Subcutaneous adipose tissue (tissue), 4 donors: ENCODE measurements around the gene CC2D1B. TPM values are rescaled to one million over a fixed set of nuclear protein-coding genes. Genes with fewer than 3 reads are reported as not detected.

ENCODE experiments used
- total RNA-seq, 4 donors: library from RNA; depleted of rRNA; stranded (reverse); fragments of >200 nt; gene quantifications; one replicate each; pipeline ENCODE4 v1.1.0, GENCODE V29; 2016
- TF ChIP-seq, protein P1 (sequence below): fragments of 450-650 bp; IDR thresholded peaks from one replicate; pipeline ENCODE4 v1.5.1; 2016; ENCODE audit warnings: low read depth, mild to moderate bottlenecking, control low read depth, antibody characterized with exemption, moderate library complexity

CC2D1B gene
- total RNA-seq, 4 donors from 2014 or later: 20.4 to 54.3 (median 27.9) TPM

DNA sequence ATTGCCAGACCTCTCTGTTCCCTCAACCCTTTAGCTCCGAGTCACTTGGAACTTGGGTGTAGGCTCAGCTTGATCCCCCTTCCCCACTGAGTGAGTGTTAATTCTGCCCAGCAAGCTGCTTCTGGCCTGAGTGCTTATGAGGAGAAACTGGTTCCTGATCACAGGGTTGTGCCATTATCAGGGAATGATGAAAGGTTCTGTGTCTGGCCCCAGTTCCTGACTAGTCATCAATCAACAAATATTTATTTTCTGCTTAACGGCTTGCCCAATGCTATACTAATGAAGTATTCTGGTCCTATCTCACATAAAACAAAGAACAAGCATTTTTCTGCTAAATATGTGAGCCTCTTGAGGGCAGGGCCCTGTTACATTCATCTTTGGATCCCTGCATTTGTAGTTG lies 20.8 kb downstream of the CC2D1B start:
- TF ChIP-seq, protein P1, sequence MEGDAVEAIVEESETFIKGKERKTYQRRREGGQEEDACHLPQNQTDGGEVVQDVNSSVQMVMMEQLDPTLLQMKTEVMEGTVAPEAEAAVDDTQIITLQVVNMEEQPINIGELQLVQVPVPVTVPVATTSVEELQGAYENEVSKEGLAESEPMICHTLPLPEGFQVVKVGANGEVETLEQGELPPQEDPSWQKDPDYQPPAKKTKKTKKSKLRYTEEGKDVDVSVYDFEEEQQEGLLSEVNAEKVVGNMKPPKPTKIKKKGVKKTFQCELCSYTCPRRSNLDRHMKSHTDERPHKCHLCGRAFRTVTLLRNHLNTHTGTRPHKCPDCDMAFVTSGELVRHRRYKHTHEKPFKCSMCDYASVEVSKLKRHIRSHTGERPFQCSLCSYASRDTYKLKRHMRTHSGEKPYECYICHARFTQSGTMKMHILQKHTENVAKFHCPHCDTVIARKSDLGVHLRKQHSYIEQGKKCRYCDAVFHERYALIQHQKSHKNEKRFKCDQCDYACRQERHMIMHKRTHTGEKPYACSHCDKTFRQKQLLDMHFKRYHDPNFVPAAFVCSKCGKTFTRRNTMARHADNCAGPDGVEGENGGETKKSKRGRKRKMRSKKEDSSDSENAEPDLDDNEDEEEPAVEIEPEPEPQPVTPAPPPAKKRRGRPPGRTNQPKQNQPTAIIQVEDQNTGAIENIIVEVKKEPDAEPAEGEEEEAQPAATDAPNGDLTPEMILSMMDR: no peak

DNA sequence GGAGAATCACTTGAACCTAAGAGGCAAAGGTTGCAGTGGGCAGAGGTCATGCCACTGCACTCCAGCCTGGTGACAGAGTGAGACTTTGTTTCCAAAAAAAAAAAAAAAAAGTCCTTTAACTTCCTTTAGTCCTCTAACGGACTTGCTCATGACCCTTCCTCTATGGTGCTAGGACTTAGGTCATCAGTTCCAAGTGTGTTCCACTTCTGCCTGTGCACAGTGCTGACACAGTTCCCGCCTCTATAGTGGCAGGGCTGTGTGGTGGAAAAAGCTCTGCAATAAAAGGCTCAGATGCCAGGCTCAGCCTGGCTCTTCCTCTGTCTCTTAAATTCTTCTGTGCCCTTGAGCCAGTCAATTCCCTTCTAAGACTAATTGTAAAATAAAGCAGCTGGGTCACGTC lies 22.0 kb downstream of the CC2D1B start:
- TF ChIP-seq, protein P1: no peak

DNA sequence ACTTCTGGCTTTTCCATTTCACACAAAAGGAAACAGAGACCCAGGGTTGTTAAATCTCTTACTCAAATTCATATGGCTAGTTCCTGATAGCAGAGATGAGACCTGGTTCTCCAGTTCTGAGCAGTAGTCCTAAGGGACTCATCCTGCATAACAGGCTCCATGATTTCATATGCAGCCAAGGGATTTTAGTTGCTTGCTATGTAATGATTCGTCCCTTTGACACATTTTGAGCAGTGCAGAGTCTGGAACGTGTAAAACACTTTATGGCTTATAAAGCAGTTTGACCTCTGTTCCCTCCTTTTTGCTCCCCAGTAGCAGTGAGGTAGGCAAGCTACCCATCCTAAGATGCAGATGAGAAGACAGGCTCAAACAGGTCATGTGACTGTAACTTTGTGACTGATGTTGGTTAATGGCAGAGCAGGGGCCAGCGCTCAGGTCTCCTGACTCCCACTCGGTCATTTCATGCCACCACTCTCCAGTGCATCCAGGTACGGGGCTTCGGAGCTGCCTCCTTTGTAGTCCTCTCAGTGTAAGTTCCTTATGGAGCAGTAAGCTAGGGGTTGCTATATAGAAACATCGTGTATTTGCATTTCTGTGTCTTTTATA lies 24.2 kb downstream of the CC2D1B start:
- TF ChIP-seq, protein P1: no peak

DNA sequence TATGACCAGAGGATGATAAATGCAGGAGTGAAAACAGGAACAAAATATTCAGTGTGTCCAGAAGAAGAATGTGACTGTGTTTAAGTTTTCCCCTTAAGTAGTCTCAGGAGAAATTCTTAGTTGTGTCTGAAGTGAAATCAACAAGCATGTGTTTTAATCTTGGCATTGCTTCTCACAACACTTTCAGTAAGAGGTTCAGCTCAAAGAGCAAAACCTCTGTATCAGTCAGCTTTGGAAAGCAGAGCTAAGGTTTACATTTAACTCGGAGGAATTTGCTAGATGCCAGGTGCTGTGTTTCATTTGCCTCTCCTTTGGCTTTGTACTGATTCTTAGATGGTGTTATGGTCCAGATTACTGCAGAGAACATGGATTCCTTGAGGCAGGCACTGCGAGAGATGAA lies 28.6 kb downstream of the CC2D1B start:
- TF ChIP-seq, protein P1: no peak

DNA sequence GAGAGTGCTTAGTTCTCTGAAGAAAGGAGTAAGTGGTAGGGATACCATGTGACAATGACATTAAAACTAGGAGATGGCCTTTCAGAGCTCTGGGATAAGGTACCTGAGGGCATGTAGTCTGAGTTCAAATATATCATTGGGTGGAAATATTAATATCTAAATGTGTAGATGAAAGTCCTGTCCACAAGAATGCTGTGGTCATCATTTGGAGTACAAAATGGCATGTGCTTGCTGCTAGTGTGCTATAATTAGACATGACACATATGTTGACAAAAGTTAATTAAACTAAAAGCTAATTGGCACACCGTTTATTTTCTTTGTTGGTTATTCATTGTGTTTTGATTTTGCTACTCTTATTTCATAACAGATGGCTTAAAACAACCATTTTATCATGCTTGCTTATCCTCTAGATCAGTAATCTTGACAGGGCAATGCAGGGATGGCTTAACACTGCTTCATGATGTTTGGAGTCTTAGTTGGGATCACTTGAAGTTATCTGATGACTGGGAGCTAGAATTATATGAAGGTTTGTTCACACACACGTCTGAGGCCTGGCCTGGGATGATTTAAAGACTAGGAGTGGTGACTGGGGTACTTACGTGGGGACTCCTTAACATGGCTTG lies 31.0 kb downstream of the CC2D1B start:
- TF ChIP-seq, protein P1: no peak

DNA sequence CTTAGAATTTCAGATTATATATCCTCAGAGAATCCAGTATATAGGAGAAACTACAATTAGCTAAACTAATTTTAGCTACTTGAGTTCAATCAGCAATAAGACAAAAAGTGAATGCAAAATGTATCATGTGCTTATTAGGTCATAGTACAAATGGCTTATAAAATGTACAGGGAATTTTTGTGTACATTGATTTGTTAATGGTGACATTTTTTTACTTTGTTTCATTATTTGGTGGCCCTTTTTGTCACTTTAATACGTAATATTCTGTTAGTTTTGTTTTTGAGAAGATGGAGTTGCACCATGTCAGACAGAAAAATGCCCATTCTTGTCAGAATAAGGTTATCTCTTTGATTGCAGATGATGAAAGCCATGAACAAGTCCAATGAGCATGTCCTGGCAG lies 33.6 kb downstream of the CC2D1B start:
- TF ChIP-seq, protein P1: no peak

DNA sequence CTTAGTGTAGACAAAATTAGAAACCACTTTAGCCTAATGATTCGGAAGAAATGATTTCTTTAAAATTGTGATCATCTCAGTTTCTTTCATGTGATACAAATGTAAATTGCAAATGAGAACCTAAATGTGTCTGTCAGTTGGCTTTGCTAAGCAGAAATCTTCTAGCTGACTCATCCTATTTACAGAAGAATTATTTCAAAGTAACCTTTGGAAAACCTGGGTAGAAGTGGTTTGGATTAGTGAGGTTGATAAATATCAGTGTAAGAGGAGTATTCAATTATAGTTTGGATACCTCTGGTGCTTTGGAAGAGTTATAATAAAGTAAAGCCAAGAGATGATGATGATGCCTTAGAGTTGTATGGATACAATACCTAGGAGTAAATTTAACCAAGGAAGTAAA lies 37.4 kb downstream of the CC2D1B start:
- TF ChIP-seq, protein P1: no peak
